Spleen (tissue), 11 donors: ENCODE data around the gene NTF4. TPM values are rescaled to one million over a fixed set of nuclear protein-coding genes. Genes with fewer than 3 reads are reported as not detected.
A peak's percentile ranks its signal among the peaks of the same experiment; 100 is the strongest.

Experiments
- DNase-seq: peaks from one replicate; pipeline ENCODE4 v3.0.0-alpha.2; 2020
- H3K27ac ChIP-seq, 8 donors: fragments of 200-600 bp; sonication (generic) in 7 of 8; 1 replicate in 4 of 8; 2 replicates in 4 of 8; pipeline versions ENCODE4 v1.5.0 to v1.8.0; 2016 to 2021; ENCODE audit warnings: inconsistent platforms in 4 of 8, mild to moderate bottlenecking in 4 of 8, moderate library complexity in 1 of 8
- H3K27me3 ChIP-seq, 7 donors: fragments of 200-600 bp; sonication (generic) in 6 of 7; replicated peaks in 1 of 7; 1 replicate in 4 of 7; 2 replicates in 3 of 7; pipeline versions ENCODE4 v1.5.0 to v1.8.0; 2016 to 2021; ENCODE audit warnings: inconsistent platforms in 3 of 7, mild to moderate bottlenecking in 1 of 7
- H3K36me3 ChIP-seq, 6 donors: fragments of 200-600 bp; sonication (generic) in 5 of 6; 1 replicate in 4 of 6; 2 replicates in 2 of 6; pipeline versions ENCODE4 v1.5.0 to v1.8.0; 2016 to 2021; ENCODE audit warnings: inconsistent platforms in 2 of 6
- H3K4me1 ChIP-seq, 6 donors: fragments of 200-600 bp; sonication (generic) in 5 of 6; 1 replicate in 3 of 6; 2 replicates in 3 of 6; pipeline versions ENCODE4 v1.5.0 to v1.8.0; 2016 to 2021; ENCODE audit warnings: inconsistent platforms in 3 of 6
- H3K4me3 ChIP-seq, 8 donors: fragments of 200-600 bp; sonication (generic) in 7 of 8; 1 replicate in 4 of 8; 2 replicates in 4 of 8; pipeline versions ENCODE4 v1.5.0 to v1.8.0; 2016 to 2021; ENCODE audit warnings: inconsistent platforms in 4 of 8, mild to moderate bottlenecking in 4 of 8, moderate library complexity in 2 of 8
- H3K9me3 ChIP-seq, 8 donors: fragments of 200-600 bp; sonication (generic) in 7 of 8; 1 replicate in 4 of 8; 2 replicates in 4 of 8; pipeline versions ENCODE4 v1.5.0 to v1.8.0; 2016 to 2021; ENCODE audit warnings: inconsistent platforms in 4 of 8
- CTCF ChIP-seq, 11 experiments: fragments of 200-600 bp in 7 of 11; fragments of 450-650 bp in 4 of 11; sonication (generic) in 4 of 11; IDR thresholded peaks in 8 of 11; conservative IDR thresholded peaks in 3 of 11; 1 replicate in 7 of 11; 2 replicates in 4 of 11; pipeline versions ENCODE4 v1.4.0 to v1.8.0; 2016 to 2021; ENCODE audit warnings: antibody characterized with exemption in 11 of 11, inconsistent platforms in 4 of 11, mild to moderate bottlenecking in 1 of 11
- POLR2A ChIP-seq, 3 donors: fragments of 450-650 bp; IDR thresholded peaks; one replicate each; pipeline ENCODE4 v1.5.1; 2017; ENCODE audit warnings: antibody characterized with exemption in 3 of 3, mild to moderate bottlenecking in 1 of 3
- POLR2AphosphoS5 ChIP-seq, 3 donors: sonication (generic); formaldehyde crosslinking; IDR thresholded peaks; one replicate each; pipeline ENCODE4 v1.5.1; 2017; ENCODE audit warnings: antibody characterized with exemption in 3 of 3
- WGBS, 5 donors: extraction: QIAGEN DNeasy Blood & Tissue Kit in 3 of 5; methylation state at CpG; one replicate each; pipeline versions ENCODE4 v1.1.5 to v1.1.7; 2013 to 2018; 5-methylcytosine and 5-hydroxymethylcytosine counted together
- intact Hi-C: fragments of 100-400 bp; cut with DNase I; formaldehyde crosslinking; loops from one replicate; pipeline ENCODE4 v1.15.0; 2023; ENCODE audit warnings: low total_unique reads
- polyA plus RNA-seq, 3 donors: library from polyadenylated mRNA; stranded (reverse); fragments of 200-250 nt; gene quantifications; one replicate each; pipeline ENCODE4 v1.2.1, GENCODE V29; 2013
- total RNA-seq, 7 donors: library from RNA; depleted of rRNA in 3 of 7; stranded (reverse); fragments of >200 nt in 3 of 7; fragmentation: NEBNext Ultra II Directional in 4 of 7; extraction: Animal tissue kit (Norgen Biotek cat#: 25700) in 4 of 7; gene quantifications; one replicate each; pipeline versions ENCODE4 v1.1.0 to v1.2.1, GENCODE V29; 2016 to 2021
- donor health status: healthy with polysubstance abuse.
- donor health status: DM: no; HTN: no; CAD: no; lungs with moderate emphysema.
- donor health status: DM: no; HTN: no; CAD: no.
- donor health status: Bipolar disorder and iron deficiency.
- donor health status: healthy.
- donor health status: DM: no; HTN: no; CAD: no.
- donor health status: DM: yes; HTN: yes; CAD: no.

The NTF4 gene
- total and polyA plus RNA-seq, 10 donors, result not detected

GRCh38 chr19:49097453-49098288 lies 33.1 kb upstream of the NTF4 start:
- Histone ChIP-seq H3K9me3 (no peaks in the 10 kb centered on the region), H3K36me3 (peaks cover 8 to 100% (median 95%) of the 10 kb centered on the region in 6 donors), H3K27me3 (no peaks in the 10 kb centered on the region), H3K4me3 (no peak overlapping the region), H3K27ac (no peak overlapping the region), H3K4me1 (peaks cover 0 to 40% (median 16%) of the 10 kb centered on the region in 6 donors)
- no peak for TF ChIP-seq POLR2A (IDR thresholded peaks at IDR 0.05)
- peak; percentile 93 to 99 (median 98) for TF ChIP-seq CTCF (IDR thresholded peaks at IDR 0.05 in 8 of 11, conservative IDR thresholded peaks at IDR 0.05 in 3 of 11)
- TF ChIP-seq POLR2AphosphoS5 (IDR thresholded peaks at IDR 0.05), result peak in 2 of 3 donors; percentile 33 to 36
- intact Hi-C loops, result loop anchor here (2.0 to 10.0 kb wide), 2 partner anchors 47 to 101 kb away; no protein-coding TSS in a partner anchor
- 57 to 63% (median 61%) methylated on average over 8 of the region's 8 CpGs for WGBS, 5 donors
- peak; percentile 90 for DNase-seq

- Histone ChIP-seq H3K9me3 (no peaks in the 10 kb centered on the region), H3K4me1 (peaks cover 0 to 51% (median 16%) of the 10 kb centered on the region in 6 donors), H3K4me3 (no peak overlapping the region), H3K36me3 (peaks cover 19 to 100% (median 94%) of the 10 kb centered on the region in 6 donors), H3K27me3 (no peaks in the 10 kb centered on the region), H3K27ac (no peak overlapping the region)
- intact Hi-C loops, result loop anchor here (10.0 kb wide), 1 partner anchor 50 kb away; no protein-coding TSS in a partner anchor
- DNase-seq, result no peak
- peak in 1 of 3 donors; percentile 58 for TF ChIP-seq POLR2AphosphoS5 (IDR thresholded peaks at IDR 0.05)
- TF ChIP-seq POLR2A (IDR thresholded peaks at IDR 0.05), result no peak
- no peak for TF ChIP-seq CTCF (IDR thresholded peaks at IDR 0.05 in 8 of 11, conservative IDR thresholded peaks at IDR 0.05 in 3 of 11)
- 79 to 86% (median 82%) methylated on average over 23 of the region's 23 CpGs for WGBS, 5 donors
Observed at GRCh38 chr19:49094505-49095482, 30.2 kb upstream of the NTF4 start.

- intact Hi-C loops, result loop anchor here (10.0 kb wide), 1 partner anchor 52 kb away; no protein-coding TSS in a partner anchor
Observed at GRCh38 chr19:49092686-49093085, 28.1 kb upstream of the NTF4 start.

More at GRCh38 chr19:49092686-49093085, 28.1 kb upstream of the NTF4 start:
- 94 to 97% (median 96%) methylated on average over 6 of the region's 6 CpGs for WGBS, 5 donors
- Histone ChIP-seq H3K27me3 (no peaks in the 10 kb centered on the region), H3K36me3 (peaks cover 15 to 100% (median 92%) of the 10 kb centered on the region in 6 donors), H3K4me1 (peaks cover 5 to 64% (median 26%) of the 10 kb centered on the region in 6 donors), H3K4me3 (no peak overlapping the region), H3K27ac (no peak overlapping the region), H3K9me3 (no peaks in the 10 kb centered on the region)
- no peak for DNase-seq
- TF ChIP-seq CTCF (IDR thresholded peaks at IDR 0.05 in 8 of 11, conservative IDR thresholded peaks at IDR 0.05 in 3 of 11) (no peak), POLR2A (IDR thresholded peaks at IDR 0.05) (no peak)
